ENCODE measurements around the gene PHACTR1.
"Not testable (repeated sequence)": the region's sequence is repeated elsewhere in the genome, so short reads cannot be mapped to it uniquely, and the experiment has no call there.

Gene PHACTR1
- 0.05 to 0.19 (median 0.07) reads per million in 3 experiments for total RNA-seq

DNA sequence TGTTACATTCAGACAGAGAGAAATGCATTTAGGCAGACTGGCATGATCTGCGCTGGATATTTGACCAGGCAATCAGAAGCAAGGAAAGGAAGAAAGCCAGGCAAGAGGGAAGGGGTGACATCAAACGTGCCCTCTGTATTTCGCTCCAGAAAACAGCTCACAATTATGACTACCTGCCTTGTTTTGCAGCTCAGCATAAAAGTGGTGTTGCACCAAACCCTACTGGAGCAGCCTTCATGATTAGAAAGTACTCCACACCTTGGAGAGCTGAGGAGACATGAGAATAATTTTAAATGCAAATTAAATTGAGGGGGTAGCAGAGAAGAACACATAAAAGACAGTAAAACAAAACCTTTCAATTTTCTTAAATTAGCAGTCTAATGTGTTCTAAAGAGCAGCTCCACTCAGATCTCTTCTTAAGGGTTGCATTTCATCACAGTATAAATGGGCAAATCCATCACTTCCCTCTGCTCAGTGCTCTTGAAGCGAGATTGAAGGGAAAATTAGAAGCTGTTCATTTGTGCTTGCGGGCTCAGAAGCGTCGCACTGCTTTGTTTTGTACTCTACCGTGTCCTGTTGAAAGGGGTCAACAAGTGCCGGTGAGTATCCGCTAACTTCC is at the start of gene PHACTR1:
PHACTR1 (plus strand) TSS at position 470 of the 619 bp plus-strand sequence.
- no peak for DNase-seq

DNA sequence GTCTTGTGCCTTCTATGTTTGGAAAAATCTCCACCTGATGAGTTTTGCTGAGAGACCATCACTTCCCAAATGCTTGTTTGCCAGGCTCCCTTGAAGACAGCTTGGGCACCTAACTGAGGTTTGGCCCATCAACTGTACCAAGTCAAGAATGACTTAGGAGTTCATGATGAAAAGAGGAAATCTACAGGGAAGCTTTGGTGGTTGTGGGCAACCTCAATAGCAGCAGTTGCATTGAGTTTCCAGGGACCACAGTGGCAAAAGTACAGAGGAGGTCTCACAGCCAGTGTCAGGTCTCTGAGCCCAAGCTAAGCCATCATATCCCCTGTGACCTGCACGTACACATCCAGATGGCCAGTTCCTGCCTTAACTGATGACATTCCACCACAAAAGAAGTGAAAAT is 49.7 kb upstream of the PHACTR1 start:
- DNase-seq = no peak

DNA sequence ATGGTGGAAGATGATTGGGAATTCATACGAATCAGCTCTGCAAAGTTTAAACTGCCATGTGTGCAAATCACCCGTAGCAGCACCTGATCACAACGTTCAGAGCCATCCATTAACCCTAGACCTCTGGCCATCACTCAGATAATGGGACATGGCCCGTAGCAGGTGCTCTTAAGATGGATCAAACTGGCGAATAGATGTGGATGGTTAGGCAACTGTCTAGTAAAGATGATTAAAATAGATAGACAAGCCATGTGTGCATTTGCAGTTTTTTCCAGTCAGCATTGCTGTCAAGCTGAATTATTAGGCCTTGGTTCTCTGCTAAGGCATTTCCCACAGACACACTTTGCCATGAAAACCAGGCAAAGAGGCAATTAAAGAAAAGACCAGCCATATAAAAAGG is 40.6 kb upstream of the PHACTR1 start:
- DNase-seq = no peak

DNA sequence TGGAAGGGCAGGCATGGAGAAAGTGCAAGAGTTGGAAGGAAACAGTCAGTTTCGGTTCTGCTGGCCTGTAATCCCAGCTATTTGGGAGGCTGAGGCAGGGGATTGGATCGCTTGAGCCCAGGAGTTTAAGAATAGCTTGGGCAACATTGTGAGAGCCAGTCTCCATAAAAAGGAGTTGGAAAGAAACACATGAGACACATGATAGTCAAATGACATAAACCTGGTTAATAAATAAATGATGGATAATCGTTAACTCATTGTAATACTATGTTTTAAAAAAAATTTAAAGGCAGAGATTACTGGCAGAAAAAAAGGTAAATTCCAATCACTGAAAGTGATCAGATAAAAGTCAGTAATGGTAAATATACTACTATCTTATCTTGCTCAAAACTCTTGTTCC is 37.2 kb upstream of the PHACTR1 start:
- no peak for DNase-seq

DNA sequence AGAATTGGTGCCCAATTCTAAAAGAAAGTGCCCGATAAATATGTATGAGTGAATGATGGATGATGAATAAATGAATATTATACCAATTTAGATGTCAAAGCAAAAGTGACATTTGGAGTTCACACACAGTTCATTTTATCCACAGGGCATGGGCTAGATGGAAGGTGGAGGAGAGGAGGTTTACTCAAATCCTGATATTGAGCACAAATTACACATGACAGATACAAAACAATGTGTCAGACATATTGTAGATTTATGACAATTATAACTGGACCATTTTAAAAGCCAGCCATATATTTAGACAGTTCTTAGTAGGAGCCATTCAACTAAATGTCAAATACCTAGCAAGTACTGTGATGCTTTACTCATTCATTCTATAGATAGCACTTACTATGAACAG is 23.4 kb upstream of the PHACTR1 start:
- no peak for DNase-seq

DNA sequence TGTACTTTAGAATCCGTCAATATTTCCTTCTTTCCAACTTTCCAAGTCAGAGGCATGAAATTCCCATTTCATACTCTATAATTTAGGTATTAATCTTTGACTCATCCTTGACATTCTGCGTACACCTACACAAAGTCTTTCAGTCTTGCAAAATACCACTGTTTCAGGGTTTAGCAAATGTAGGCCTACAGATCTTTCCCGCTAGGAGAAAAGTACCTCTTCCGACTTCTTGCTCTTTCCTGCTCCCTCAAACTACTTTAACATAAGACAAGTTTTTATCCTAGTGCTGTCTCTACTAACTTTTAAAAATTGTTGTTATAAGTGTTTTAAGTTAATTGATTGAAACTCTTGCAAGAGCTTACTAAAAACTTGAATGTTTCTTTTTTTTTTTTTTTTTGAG is 18.3 kb upstream of the PHACTR1 start:
- DNase-seq = no peak

DNA sequence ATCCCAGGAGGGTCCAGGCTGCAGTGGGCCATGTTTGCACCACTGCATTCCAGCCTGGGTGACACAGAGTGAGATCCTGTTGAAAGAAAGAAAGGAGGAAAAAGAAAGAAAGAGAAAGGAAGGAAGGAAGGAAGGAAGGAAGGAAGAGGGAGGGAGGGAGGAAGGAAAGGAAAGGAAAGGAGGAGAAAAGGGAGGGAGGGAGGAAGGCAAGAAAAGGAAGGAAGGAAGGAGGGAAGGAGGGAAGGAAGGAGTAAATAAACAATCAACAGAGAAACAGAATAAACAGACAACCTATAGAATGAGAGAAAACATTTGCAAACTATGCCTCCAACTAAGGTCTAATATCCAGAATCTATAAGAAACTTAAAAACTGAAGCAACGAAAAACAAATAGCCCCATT is 11.6 kb upstream of the PHACTR1 start:
- DNase-seq = no peak

DNA sequence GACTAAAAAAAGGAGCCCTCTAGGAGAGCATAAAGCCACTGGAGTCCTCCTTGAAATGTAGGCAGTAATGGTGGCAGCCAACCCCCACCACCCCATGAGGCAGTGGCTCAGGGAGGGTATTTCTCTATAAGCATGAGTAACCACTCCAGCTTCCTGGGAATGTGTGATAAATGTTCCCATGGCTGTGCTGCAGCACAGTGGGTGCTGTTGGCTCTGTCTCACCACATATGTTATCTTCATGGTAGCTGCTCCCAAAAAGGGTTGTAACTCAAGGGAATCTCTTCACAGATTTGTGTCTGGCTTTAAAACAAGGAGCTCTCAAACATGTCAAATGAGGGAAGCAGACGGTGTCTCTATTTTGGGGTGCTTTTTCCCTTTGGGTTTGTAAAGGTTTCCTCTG is 7.5 kb upstream of the PHACTR1 start:
- DNase-seq = no peak

DNA sequence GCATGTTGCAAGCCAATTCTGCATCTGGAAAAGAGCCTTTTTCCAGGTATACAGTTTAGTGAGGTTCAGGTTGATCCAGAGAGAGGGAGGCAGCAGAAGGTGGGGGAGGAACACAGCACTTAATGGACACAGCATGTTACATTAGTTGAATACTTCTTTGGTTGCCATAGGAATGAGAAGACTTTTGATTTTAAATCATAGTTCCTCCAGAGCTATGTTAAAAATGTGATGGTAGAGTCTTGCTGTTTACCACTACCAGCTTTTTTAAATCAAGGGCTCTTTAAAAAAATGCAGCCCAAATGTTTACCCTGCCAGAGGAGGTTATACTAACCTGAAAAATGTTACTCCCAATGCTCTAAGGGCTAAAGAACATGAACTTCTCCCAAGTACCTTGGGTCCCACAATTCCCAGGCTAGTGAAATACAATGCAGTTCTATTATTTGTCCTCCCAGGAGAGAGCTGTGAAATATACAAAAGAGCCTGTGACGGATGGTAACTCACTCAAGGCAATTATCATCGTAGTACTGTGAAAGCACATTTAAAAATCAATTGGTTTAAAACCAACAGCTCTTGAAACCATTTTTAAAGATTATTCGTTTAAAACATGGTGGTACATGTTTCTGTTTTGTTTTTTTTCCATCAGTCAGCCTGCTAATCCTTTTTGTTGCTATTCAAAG is 6.9 kb upstream of the PHACTR1 start:
- DNase-seq = no peak

DNA sequence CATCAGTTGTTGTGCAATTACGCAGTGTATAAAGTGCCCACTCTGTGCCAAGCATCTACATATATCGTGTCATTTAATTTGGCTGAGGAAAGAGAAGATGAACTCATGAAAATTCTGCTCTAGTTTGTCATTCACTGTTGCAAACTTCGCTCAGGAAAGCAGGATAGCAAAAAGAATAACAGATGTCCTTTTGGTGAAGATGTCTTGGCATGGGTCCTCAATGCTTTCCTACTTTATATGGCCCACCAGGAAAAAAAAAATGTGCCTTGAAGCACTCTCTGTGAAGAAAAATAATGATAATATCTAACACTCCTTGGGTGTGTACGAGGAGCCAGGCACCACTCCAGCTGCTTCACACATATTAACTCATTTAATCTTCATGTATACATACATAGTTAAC is 5.6 kb upstream of the PHACTR1 start:
- no peak for DNase-seq

DNA sequence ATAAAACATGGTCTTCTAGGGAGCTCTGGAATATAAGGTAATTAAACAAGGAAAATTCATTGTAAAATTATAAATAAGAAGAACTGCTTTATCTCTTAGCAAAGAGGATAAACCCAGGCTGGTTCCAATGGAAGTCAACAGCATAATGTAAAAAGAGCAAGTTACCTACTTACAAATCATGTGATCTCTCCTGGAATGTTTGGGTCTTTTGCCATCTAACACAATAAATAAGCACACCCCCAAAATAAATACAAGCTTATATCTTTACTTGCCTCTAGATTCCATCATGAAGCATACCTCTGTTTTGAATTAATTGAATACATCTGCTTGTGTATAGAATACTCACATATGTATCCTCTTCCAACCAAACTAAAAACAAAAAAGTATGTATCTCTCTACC is 2.5 kb upstream of the PHACTR1 start:
- no peak for DNase-seq

DNA sequence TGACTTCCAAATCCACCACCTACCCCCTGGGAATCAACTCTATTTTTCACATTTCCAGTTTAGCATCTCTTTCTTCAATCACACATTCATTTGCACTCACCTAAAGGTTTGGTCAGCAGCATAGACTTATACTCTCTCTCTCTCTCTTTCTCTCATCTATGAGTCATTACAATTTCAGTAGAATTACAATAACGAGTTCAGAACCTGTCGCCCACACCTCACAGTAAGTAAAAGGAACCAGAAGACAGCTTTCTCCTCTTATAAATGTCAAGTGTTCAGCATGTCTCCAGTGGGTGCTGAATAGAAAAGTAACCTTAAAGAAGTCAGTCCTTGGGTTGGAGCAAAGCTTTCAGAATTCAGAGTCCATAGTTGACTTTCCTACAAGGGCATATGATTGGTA is 1.1 kb upstream of the PHACTR1 start:
- DNase-seq = no peak

DNA sequence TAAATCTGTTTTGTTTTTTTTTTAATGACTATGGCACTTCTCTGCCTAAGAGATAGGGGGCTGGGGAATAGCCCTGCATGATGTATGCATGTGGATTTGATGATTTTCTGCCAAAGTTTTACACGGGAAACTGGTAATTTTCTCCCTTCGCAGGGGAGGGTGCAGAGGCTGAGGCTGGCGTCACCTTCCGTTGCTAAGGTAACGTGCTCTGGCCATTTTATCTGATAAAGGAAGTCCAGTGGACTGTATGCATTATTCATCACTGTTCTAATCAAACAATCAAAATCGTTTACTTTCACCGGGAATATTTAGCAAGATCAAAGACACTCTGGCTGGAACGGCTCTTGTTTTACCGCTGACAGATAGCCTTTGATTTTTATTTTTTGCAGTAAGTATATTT is 789 bp downstream of the PHACTR1 start:
- no peak for DNase-seq

DNA sequence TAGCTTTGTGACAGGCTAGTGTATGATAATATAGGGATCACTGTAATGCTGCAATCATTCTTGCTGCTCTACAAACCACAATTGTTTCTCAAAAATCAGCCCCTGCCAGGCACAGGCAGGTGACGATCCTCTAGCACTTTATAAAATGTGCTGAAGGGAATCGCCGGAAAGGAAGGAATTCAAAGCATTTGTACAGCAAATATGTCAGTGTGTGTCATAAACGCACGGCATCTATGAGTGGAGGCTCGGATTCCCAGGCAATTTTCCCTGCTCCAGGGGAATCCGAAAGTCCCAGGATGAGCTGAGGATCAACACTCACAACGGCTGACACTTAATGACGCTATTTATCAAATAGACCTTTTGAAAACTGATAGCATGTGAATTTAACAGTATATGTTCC is 1.4 kb downstream of the PHACTR1 start:
- DNase-seq = no peak

DNA sequence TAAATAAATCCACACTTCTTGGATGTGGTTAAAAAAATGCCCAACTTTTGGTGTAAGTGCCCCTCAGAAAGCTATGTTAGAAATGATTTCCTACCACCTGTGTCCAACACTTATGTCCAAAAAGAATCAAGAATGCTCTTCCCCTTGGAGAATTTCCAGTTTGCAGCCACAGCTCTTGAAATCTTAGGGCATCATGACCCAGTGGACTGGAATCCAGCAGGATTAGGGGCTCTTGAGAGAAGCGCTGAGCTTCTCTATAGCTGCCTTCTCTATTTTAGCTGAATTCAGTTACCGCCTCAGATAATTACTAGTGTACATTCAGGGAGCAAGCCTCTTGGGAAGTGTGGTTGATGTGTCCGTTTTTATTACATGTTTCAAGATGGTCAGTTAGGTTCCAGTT is 2.5 kb downstream of the PHACTR1 start:
- DNase-seq = no peak

DNA sequence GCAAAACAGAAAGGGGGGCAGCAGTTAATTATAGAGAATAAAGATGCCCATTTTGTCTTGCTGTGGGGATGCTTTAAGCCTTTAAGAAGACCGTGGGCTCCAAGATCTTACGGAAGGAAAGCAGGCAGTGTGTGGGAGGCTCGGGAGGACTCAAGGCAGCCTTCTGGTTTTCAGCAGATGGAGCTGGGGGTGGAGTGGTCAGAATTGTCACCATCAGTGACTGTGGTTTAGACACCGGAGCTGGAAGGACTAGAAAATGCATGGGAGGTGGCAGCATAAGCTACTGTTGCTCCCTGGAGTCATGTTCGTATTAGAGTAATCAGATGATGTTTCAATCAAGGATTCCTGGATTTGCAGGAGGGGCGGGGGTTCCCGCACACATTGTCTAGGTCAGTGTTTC is 3.7 kb downstream of the PHACTR1 start:
- DNase-seq = no peak

DNA sequence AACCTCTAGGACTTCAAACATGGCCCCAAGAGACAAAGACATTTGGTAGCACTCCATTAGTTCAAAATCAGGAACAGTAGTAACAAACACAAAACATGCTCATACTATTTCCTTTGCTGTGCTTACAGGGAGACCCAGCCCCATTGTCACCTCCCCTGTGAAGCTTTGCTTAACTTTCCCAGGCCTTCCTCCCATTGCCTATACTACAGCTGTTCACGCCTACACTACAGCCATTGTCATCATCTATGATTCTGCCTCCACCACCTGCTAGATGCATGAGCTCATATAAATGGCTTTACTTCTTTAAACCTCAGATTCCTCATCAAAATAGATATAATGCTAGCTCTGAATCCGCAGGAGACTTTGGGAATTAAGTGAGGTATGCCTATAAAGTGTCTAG is 8.7 kb downstream of the PHACTR1 start:
- no peak for DNase-seq

DNA sequence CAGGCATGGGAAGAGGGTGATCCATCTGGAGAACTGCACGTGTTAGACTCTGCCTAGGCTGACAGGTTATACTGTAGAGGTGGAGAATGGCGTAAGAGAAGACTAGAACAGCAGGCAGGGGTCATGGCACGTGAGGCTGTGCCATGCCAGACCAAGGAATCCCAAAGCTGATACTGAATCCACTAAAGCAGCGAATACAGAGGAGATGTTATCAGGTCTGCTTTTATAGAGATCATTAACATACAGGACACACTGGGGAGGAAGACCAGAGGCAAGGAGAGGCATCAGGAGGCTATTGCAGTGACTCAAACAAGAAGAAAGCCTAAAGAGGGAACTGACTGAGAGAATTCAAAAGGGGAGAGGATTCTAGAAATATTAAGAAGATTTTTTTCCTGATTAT is 12.9 kb downstream of the PHACTR1 start:
- no peak for DNase-seq

DNA sequence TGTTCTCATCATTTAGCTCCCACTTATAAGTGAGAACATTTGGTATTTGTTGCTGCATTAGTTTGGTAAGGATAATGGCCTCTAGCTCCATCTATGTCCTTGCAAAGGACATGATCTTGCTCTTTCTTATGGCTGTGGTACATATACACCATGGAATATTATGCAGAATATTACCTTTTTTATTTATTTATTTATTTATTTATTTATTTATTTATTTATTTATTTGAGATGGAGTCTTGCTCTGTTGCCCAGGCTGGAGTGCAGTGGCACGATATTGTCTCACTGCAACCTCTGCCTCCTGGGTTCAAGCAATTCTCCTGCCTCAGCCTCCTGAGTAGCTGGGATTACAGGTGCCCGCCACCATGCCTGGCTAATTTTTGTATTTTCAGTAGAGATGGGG is 14.2 kb downstream of the PHACTR1 start:
- DNase-seq = not testable (repeated sequence)

DNA sequence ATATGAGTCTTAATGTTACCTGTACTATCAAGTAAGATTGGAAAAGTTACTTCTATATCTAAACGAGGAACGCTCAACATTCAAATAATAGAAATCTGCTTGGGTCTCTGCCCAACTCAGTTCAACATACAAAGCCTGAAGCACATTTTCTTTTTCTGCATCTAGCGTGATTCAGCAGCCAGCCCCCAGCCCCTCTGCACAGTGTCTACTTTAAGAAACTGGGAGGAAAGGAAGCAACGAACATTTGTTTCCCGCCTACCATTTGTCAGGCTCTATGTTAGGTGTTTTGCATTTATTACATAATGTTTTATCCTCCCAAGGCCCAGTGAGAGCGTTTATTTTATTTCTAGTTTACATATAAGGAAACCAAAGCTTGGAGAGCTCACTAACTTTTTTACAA is 17.3 kb downstream of the PHACTR1 start:
- no peak for DNase-seq

DNA sequence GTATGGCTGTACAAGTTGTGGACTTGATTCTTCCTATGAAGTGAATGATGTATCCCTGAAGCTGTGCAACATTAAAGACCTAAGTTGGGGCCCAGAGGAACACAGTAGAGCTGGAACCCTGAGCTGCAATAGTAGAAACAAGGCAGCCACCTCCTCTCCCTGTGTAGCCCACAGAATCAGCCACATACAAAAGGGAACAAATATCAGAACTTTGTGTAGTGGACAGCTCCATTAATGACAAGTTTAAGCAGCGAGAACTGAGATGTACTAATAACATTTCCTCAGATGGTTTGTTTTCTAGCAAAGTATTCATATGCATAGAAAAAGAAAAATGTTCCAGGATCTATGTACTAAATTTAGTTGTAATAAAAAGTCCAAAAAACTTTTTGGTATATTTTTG is 19.2 kb downstream of the PHACTR1 start:
- no peak for DNase-seq

DNA sequence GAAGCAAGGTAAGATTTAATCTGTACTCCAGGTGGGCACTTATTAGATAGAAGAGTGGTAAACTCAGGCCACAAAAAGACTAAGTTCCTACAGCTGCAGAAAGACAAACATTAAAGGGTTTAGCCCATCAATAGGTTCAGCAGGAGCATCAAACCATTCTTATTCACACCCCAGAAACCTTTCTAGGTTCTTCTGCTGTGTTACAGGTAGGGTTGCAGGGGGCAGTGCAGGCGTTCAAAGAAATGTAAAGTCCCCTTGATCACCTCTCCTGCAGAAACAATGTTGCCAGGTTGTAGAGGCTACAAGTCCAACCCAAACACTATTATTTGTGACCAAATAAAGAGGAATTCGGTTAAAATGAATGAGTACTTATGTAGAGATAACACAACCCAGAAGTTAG is 31.8 kb downstream of the PHACTR1 start:
- DNase-seq = no peak

DNA sequence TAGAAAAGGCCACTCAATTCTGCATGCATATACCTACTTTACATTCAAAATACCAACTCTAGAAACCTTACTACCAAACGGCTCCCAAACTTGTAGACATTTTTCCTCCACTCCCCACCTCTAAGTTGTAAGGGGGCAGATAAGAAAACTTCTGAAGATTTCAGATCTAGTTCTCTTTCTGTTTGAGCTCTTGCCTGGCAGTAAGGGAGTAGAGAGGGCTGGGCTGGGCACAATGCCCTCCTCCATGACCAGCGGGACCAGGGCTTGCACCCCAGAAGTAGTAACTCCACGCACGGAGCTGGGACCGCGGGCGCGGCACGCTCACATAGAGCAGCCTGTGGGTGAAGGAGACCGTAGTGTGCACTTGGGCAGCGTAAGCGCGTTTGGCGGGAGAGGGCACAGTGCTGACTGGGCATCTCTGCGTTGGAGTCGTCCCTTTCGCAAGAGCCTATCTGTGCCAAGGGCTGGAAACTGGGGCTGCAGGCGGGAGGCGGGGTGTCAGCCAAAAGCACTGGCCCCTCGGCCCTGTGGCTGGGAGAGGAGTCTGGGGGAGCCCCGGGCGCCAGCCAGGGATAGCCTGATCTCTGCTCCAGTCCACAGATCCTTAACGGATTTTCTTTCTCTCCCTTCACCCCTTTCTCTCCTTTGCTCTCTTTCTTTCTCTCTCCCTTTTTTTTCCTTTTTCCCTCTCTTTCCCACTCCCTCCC is 32.4 kb downstream of the PHACTR1 start:
- no peak for DNase-seq

All from central memory CD4-positive, alpha-beta T cell (primary cell).